Activated T-helper 1 cell treated with Interleukin-2 at 50 U/mL for 16 hours (primary cell): ENCODE data around the gene SPATA21.
"Not testable (repeated sequence)": the region's sequence is repeated elsewhere in the genome, so short reads cannot be mapped to it uniquely, and the experiment has no call there.

Source experiments
- DNase-seq: peaks from one replicate; pipeline ENCODE4 v3.0.0-alpha.2; 2020; ENCODE audit warnings: low read depth

The SPATA21 gene

GRCh38 chr1:16436946-16437474 is at the start of gene SPATA21:
SPATA21 (minus strand) TSS chr1:16437424; CDS start chr1:16431371, 6,053 bp downstream.
- DNase-seq: no peak

GRCh38 chr1:16487011-16487410 is 49.8 kb upstream of the SPATA21 start:
- not testable (repeated sequence) for DNase-seq

- DNase-seq: not testable (repeated sequence)
Measured at GRCh38 chr1:16486316-16486715, 49.1 kb upstream of the SPATA21 start.

GRCh38 chr1:16484931-16485330 is 47.7 kb upstream of the SPATA21 start:
- no peak for DNase-seq

DNA sequence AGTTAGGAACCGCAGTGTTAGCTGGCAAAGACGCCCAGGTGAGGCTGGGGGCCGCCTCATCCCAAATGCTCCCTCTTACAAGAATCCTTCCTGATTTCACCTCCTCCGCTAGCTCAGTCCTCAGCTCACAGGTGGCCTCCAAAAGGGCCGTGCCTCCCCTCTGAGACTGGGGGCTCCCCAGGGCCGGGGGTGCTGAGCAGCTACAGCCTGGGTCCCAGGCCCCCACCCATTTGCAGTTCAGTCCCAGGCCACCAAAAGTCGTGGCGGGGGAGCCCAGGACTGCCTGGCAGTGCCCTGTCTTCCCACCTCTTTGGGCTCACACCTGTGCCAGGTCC is 47.2 kb upstream of the SPATA21 start:
- DNase-seq: no peak

GRCh38 chr1:16483639-16484500 is 46.6 kb upstream of the SPATA21 start:
- DNase-seq: not testable (repeated sequence)

- not testable (repeated sequence) for DNase-seq
Measured at GRCh38 chr1:16483146-16483545, 45.9 kb upstream of the SPATA21 start.

DNA sequence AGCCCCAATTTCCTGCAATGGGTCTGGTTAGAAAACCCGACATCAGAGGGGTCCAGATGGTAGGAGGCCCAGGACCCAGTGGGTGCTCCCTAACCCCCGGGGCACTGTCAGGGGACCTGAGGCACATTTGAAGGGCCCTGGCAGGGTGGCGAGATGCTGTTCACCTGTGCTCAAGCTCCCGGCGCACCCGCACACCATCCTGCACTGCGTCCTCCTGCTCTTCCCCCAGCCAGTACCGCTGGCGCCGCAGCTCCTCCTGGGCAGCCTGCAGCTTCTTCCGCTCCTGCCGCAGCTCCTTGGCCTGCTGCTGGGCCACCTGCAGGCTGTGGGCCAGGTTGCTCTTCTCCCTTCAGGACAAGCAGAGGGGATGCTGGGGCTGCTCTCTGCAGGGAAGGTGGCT is 40.9 kb upstream of the SPATA21 start:
- no peak for DNase-seq

GRCh38 chr1:16475771-16476770 is 38.8 kb upstream of the SPATA21 start:
- not testable (repeated sequence) for DNase-seq

DNA sequence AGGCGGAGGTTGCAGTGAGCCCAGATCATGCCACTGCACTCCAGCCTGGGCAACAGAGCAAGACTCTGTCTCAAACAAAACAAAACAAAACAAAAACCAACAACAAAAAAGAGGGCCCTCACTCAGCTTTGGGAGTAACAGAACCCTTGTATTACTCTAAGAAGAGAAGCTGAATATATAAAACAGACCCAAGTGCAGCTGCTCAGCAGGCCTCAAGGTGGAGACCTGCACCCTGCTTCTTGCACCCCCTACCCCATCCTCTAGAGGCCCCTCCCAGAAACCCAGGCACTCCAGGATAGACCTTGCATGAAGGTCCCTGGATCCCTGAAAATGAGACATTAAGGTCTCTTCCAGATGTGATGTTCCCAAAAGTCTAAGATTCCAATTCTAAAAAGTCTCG is 37.7 kb upstream of the SPATA21 start:
- not testable (repeated sequence) for DNase-seq

- no peak for DNase-seq
Measured at GRCh38 chr1:16474166-16474800, 37.1 kb upstream of the SPATA21 start.

DNA sequence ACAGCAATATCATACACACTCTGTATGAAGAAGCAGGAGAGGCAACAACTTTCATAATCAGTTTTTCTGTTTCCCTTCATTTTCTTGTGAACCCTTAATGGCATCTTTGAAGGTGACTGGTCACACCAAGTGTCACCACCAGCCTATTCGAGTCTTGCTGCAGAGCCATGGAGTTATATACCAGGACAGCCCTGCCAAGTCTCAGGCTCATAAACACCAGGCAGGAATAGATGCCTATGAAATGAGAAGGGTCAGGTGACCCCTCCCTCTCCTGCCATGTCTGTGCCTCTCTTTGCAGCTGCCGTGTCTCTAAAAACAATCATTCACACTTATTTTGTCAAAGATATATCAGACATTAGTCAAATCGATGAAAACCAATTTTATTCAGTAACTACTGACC is 31.3 kb upstream of the SPATA21 start:
- DNase-seq: no peak

GRCh38 chr1:16464917-16465625 is 27.8 kb upstream of the SPATA21 start:
- no peak for DNase-seq

- DNase-seq: no peak
Measured at GRCh38 chr1:16462773-16463330, 25.6 kb upstream of the SPATA21 start.

DNA sequence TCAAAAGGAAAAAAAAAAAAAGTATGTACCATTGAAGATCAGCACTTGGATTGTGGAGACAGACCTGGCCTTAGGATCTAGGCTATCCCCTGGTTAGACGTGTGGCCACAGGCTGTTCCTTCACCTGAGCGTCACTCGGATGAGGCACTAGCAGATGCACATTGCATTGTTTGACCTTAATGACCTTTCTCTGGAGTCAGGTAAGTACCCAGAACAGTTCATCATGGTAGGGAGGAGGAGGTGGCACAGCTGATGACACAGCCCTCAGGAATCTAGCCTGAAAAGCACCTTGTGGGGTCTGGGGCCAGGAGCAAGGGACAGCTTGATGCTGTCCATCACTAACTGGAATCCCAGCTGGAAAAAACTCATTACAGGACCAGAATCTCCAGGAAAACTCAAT is 24.5 kb upstream of the SPATA21 start:
- DNase-seq: no peak

DNA sequence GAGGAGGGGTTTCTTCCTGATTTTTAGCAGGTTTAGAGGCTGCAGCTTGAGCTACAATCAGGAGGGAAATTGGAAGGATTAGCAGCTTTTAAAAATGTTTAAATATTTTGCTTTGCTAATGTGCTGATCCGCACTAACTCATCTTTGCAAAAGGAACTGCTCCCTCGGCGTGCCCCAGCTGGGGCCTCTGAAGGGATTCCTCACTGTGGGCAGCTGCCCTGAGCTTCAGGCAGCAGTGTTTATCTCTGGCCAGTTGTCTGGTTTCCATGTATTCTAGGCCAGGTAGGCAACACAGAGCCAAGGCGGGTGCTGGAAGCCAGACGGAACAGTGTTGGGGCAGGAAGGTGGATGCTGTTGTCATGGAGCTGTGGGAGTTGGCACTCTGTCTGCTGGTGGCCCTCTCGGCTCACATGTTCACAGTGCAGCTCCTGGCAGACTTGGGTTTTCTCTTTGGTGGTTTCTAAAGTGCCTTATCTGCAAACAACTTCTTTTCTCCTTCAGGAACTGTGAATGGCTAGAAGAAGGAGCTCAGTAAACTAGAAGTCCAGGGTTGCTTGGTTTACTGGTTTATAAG is 22.2 kb upstream of the SPATA21 start:
- DNase-seq: no peak

GRCh38 chr1:16458831-16459230 is 21.6 kb upstream of the SPATA21 start:
- DNase-seq: no peak

DNA sequence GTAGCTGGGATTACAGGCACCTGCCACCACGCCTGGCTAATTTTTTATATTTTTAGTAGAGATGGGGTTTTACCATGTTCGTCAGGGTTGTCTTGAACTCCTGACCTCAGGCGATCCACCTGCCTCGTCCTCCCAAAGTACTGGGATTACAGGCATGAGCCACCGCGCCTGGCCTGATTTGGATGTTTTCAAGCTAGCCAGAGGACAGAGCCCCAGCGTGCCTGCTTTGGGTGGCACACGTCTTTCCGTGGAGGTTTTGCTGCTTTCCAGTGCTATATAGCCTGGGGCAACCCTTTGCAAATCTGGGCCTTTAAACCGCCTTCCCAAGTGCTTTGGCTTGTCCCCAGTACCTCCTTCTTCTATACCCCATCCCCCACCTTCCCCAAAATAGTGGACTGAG is 18.9 kb upstream of the SPATA21 start:
- DNase-seq: not testable (repeated sequence)

DNA sequence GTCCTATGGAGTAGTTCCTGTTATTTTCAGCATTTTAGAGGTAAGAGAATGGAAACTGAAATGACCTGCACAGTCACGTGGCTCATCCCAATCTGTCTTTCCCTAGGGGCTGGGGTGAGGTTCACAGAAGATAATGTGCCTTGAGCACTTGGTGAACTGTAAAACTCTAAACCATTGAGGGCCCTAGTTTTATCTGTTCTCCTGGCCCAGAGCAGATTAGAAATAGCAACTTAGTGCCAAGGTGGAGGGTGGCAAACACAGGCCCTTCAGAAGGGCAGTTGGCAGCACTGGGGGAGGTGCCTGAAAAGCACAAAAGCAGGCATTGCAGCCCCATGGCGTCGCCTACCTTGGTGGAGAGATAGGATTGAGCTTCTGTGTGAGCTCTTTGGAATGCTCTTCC is 17.7 kb upstream of the SPATA21 start:
- not testable (repeated sequence) for DNase-seq

DNA sequence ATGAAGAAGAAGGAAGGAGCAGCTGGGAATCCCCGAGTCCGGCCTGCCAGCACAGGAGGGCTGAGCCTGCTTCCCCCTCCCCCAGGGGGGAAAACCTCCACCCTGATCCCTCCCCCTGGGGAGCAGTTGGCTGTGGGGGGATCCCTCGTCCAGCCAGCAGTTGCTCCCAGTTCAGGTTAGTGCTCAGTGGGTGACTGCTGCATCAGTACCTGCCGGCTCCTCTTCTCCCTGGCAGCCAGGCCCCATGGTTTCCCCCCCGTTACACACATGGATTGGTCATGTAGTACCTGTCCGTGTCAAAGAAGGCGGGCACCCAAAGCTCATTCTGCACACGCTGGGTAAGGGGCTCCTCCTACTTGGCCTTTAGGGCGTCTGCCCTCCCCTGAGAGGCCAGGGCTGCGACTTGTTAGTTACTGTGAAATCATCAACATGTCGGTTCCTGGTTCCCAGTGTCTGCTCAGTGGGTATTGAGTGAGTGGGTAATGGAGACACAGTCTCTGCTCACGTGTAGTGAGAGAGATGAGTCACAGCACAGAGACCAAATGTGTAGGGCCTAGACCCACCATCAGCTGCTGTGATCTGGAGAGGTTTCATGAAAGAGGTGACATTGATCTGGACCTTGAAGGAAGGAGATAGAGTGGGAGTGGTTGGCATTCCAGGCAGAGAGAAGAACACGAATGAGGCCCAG is 14.8 kb upstream of the SPATA21 start:
- no peak for DNase-seq
